Sigmoid colon (tissue), 7 donors: ENCODE results near the gene F10. TPM values are rescaled to one million over a fixed set of nuclear protein-coding genes. Genes with fewer than 3 reads are reported as not detected.
"Not testable (repeated sequence)": the region's sequence is repeated elsewhere in the genome, so short reads cannot be mapped to it uniquely, and the experiment has no call there.

ENCODE experiments used
- DNase-seq: peaks from one replicate; pipeline ENCODE4 v3.0.0-alpha.2; 2019
- H3K27ac ChIP-seq, 4 donors: fragments of 200-600 bp; sonication (generic); one replicate each; pipeline ENCODE4 v1.5.1; 2016 to 2019; ENCODE audit warnings: mild to moderate bottlenecking in 1 of 4
- H3K27me3 ChIP-seq, 3 donors: fragments of 200-600 bp; sonication (generic); one replicate each; pipeline ENCODE4 v1.5.1; 2019; ENCODE audit warnings: mild to moderate bottlenecking in 1 of 3
- H3K36me3 ChIP-seq, 4 donors: fragments of 200-600 bp; sonication (generic); one replicate each; pipeline ENCODE4 v1.5.1; 2016 to 2019
- H3K4me1 ChIP-seq, 4 donors: fragments of 200-600 bp; sonication (generic); one replicate each; pipeline ENCODE4 v1.5.1; 2017 to 2019
- H3K4me3 ChIP-seq, 4 donors: fragments of 200-600 bp; sonication (generic); one replicate each; pipeline ENCODE4 v1.5.1; 2017 to 2019; ENCODE audit warnings: mild to moderate bottlenecking in 2 of 4, moderate library complexity in 1 of 4
- H3K9me3 ChIP-seq, 4 donors: fragments of 200-600 bp in 3 of 4; sonication (generic) in 3 of 4; one replicate each; pipeline versions ENCODE4 v1.5.1 to v1.6.1; 2013 to 2019
- CTCF ChIP-seq, 4 experiments: fragments of 450-650 bp in 3 of 4; fragments of 200-600 bp in 1 of 4; IDR thresholded peaks; one replicate each; pipeline ENCODE4 v1.5.1; 2016 to 2019; ENCODE audit warnings: antibody characterized with exemption in 4 of 4, mild to moderate bottlenecking in 3 of 4, moderate library complexity in 2 of 4
- EP300 ChIP-seq, 4 donors: sonication (generic); formaldehyde crosslinking; IDR thresholded peaks; one replicate each; pipeline ENCODE4 v1.6.1; 2017; ENCODE audit warnings: antibody characterized with exemption in 4 of 4
- POLR2A ChIP-seq, 2 donors: fragments of 450-650 bp; IDR thresholded peaks; one replicate each; pipeline ENCODE4 v1.6.1; 2016; ENCODE audit warnings: antibody characterized with exemption in 2 of 2, mild to moderate bottlenecking in 2 of 2, moderate library complexity in 2 of 2
- POLR2AphosphoS5 ChIP-seq, 4 donors: sonication (generic); formaldehyde crosslinking; IDR thresholded peaks; one replicate each; pipeline ENCODE4 v1.6.1; 2017; ENCODE audit warnings: antibody characterized with exemption in 4 of 4
- WGBS, 2 donors: extraction: QIAGEN DNeasy Blood & Tissue Kit; methylation state at CpG; one replicate each; pipeline ENCODE4 v1.1.7; 2013; 5-methylcytosine and 5-hydroxymethylcytosine counted together
- intact Hi-C: fragments of 100-400 bp; cut with DNase I; formaldehyde crosslinking; loops from one replicate; pipeline ENCODE4 v1.15.1; 2023
- polyA plus RNA-seq, 3 donors: library from polyadenylated mRNA; stranded (reverse); fragments of 200-250 nt; gene quantifications; one replicate each; pipeline ENCODE4 v1.2.3, GENCODE V29; 2013
- total RNA-seq, 4 donors: library from RNA; depleted of rRNA; stranded (reverse); fragments of >200 nt; gene quantifications; one replicate each; pipeline ENCODE4 v1.1.0, GENCODE V29; 2016
- donor health status: healthy with polysubstance abuse.
- donor health status: Bipolar disorder and iron deficiency.
- donor health status: healthy.

The F10 gene
- total and polyA plus RNA-seq, 7 donors, result 2.4 to 10.0 (median 4.9) TPM; not detected in 1

- intact Hi-C loops, result loop anchor here (10.0 kb wide), 1 partner anchor 465 kb away; the partner anchor contains the start of gene ATP11A
- WGBS, 2 donors, result 89 to 92% methylated on average over 20 of the region's 20 CpGs
Observed at GRCh38 chr13:113159701-113160100, 37.1 kb downstream of the F10 start.

GRCh38 chr13:113160983-113161382, 38.4 kb downstream of the F10 start:
- Histone ChIP-seq H3K27ac (no peak overlapping the region), H3K4me3 (no peak overlapping the region), H3K27me3 (peaks cover 5 to 27% (median 8%) of the 10 kb centered on the region in 3 donors), H3K36me3 (no peaks in the 10 kb centered on the region), H3K4me1 (peaks cover 0 to 2% (median 0%) of the 10 kb centered on the region in 4 donors), H3K9me3 (peaks cover 0 to under 1% (median 0%) of the 10 kb centered on the region in 4 donors)
- DNase-seq, result no peak
- WGBS, 2 donors, result 76 to 77% methylated on average over 12 of the region's 12 CpGs
- TF ChIP-seq POLR2AphosphoS5 (IDR thresholded peaks at IDR 0.05), result no peak
- TF ChIP-seq POLR2A (IDR thresholded peaks at IDR 0.05), result no peak
- TF ChIP-seq EP300 (IDR thresholded peaks at IDR 0.05), result no peak
- no peak for TF ChIP-seq CTCF (IDR thresholded peaks at IDR 0.05)
- intact Hi-C loops, result no loop called here

More at GRCh38 chr13:113159701-113160100, 37.1 kb downstream of the F10 start:
- DNase-seq, result no peak
- H3K27ac ChIP-seq, result no peak overlapping the region
- TF ChIP-seq EP300 (IDR thresholded peaks at IDR 0.05), result no peak
- TF ChIP-seq POLR2A (IDR thresholded peaks at IDR 0.05), result no peak
- no peak for TF ChIP-seq POLR2AphosphoS5 (IDR thresholded peaks at IDR 0.05)
- no peak for TF ChIP-seq CTCF (IDR thresholded peaks at IDR 0.05)
- no peaks in the 10 kb centered on the region for H3K36me3 ChIP-seq
- peaks cover 0 to 2% (median 2%) of the 10 kb centered on the region in 4 donors for H3K4me1 ChIP-seq
- H3K4me3 ChIP-seq, result no peak overlapping the region
- peaks cover 0 to 3% (median 0%) of the 10 kb centered on the region in 4 donors for H3K9me3 ChIP-seq
- peaks cover 5 to 27% (median 8%) of the 10 kb centered on the region in 3 donors for H3K27me3 ChIP-seq

- Histone ChIP-seq H3K27ac (no peak overlapping the region), H3K4me1 (peaks cover 0 to 2% (median 0%) of the 10 kb centered on the region in 4 donors), H3K4me3 (no peak overlapping the region), H3K27me3 (peaks cover 5 to 27% (median 8%) of the 10 kb centered on the region in 3 donors), H3K36me3 (no peaks in the 10 kb centered on the region), H3K9me3 (no peaks in the 10 kb centered on the region)
- no peak for DNase-seq
- 42 to 45% methylated on average over 16 of the region's 16 CpGs for WGBS, 2 donors
- intact Hi-C loops, result no loop called here
- TF ChIP-seq POLR2A (IDR thresholded peaks at IDR 0.05), result no peak
- TF ChIP-seq EP300 (IDR thresholded peaks at IDR 0.05), result no peak
- TF ChIP-seq CTCF (IDR thresholded peaks at IDR 0.05), result no peak
- no peak for TF ChIP-seq POLR2AphosphoS5 (IDR thresholded peaks at IDR 0.05)
Observed at GRCh38 chr13:113161433-113161832, 38.8 kb downstream of the F10 start.

GRCh38 chr13:113161975-113162374, 39.4 kb downstream of the F10 start:
- H3K4me1 ChIP-seq, result not testable (repeated sequence)

GRCh38 chr13:113162783-113163685, 40.4 kb downstream of the F10 start:
- intact Hi-C loops, result no loop called here
- no peaks in the 10 kb centered on the region for H3K36me3 ChIP-seq
- TF ChIP-seq POLR2A (IDR thresholded peaks at IDR 0.05) (no peak), POLR2AphosphoS5 (IDR thresholded peaks at IDR 0.05) (no peak), EP300 (IDR thresholded peaks at IDR 0.05) (no peak), CTCF (IDR thresholded peaks at IDR 0.05) (no peak)
- 28 to 38% methylated on average over 25 of the region's 25 CpGs for WGBS, 2 donors
- peaks cover 5 to 27% (median 8%) of the 10 kb centered on the region in 3 donors for H3K27me3 ChIP-seq
- no peak overlapping the region for H3K4me3 ChIP-seq
- no peak for DNase-seq
- no peaks in the 10 kb centered on the region for H3K9me3 ChIP-seq
- no peak overlapping the region for H3K27ac ChIP-seq
- peaks cover 0 to 2% (median 0%) of the 10 kb centered on the region in 4 donors for H3K4me1 ChIP-seq

More at GRCh38 chr13:113161975-113162374, 39.4 kb downstream of the F10 start:
- DNase-seq, intact Hi-C loops, H3K36me3 ChIP-seq, H3K27ac ChIP-seq, H3K4me3 ChIP-seq, H3K9me3 ChIP-seq: not testable (repeated sequence)
- WGBS, 2 donors, result 12 to 23% methylated on average over 11 to 12 of the region's 13 CpGs
- peaks cover 5 to 27% (median 8%) of the 10 kb centered on the region in 3 donors for H3K27me3 ChIP-seq
